Mesendoderm (in vitro differentiated cells): ENCODE results near the gene CSNK1A1.
A peak's percentile ranks its signal among the peaks of the same experiment; 100 is the strongest.

ENCODE experiments used
- DNase-seq: peaks from one replicate; pipeline ENCODE4 v3.0.0; 2013
- H2AK5ac ChIP-seq: 2 replicates; pipeline ENCODE4 v1.6.1; 2013; ENCODE audit warnings: low read length, inconsistent platforms
- H2BK120ac ChIP-seq: 2 replicates; pipeline ENCODE4 v1.6.1; 2013; ENCODE audit warnings: low read depth, mild to moderate bottlenecking, low read length, moderate library complexity, mixed read lengths
- H2BK15ac ChIP-seq: replicated peaks from 2 replicates; pipeline ENCODE4 v1.6.1; 2013; ENCODE audit warnings: low read depth, mild to moderate bottlenecking, moderate library complexity
- H2BK5ac ChIP-seq: 2 replicates; pipeline ENCODE4 v1.6.1; 2013; ENCODE audit warnings: low read length, inconsistent platforms
- H3K18ac ChIP-seq: 2 replicates; pipeline ENCODE4 v1.6.1; 2013; ENCODE audit warnings: mild to moderate bottlenecking, low read length, mixed read lengths
- H3K23ac ChIP-seq: one replicate; pipeline ENCODE4 v1.6.1; 2013; ENCODE audit warnings: low read length
- H3K27ac ChIP-seq: 2 replicates; pipeline ENCODE4 v1.5.1; 2013; ENCODE audit warnings: low read depth, mild to moderate bottlenecking, inconsistent platforms, low read length, moderate library complexity
- H3K27me3 ChIP-seq: 2 replicates; pipeline ENCODE4 v1.6.1; 2013; ENCODE audit warnings: low read length, control low read depth, mild to moderate bottlenecking, inconsistent platforms; ENCODE audit not compliant: insufficient read depth, poor library complexity
- H3K36me3 ChIP-seq: 2 replicates; pipeline ENCODE4 v1.6.1; 2013; ENCODE audit warnings: low read length, inconsistent platforms; ENCODE audit not compliant: control insufficient read depth, insufficient read depth
- H3K4ac ChIP-seq: one replicate; pipeline ENCODE4 v1.6.1; 2013; ENCODE audit warnings: low read depth, mild to moderate bottlenecking, low read length, moderate library complexity
- H3K4me1 ChIP-seq: 2 replicates; pipeline ENCODE4 v1.6.1; 2013; ENCODE audit warnings: low read depth, low read length, inconsistent platforms; ENCODE audit not compliant: control insufficient read depth
- H3K4me2 ChIP-seq: 2 replicates; pipeline ENCODE4 v1.6.1; 2013; ENCODE audit warnings: low read length
- H3K4me3 ChIP-seq: 2 replicates; pipeline ENCODE4 v1.5.1; 2013; ENCODE audit warnings: mild to moderate bottlenecking, low read length
- H3K56ac ChIP-seq: one replicate; pipeline ENCODE4 v1.6.1; 2013; ENCODE audit warnings: low read length
- H3K79me1 ChIP-seq: 2 replicates; pipeline ENCODE4 v1.6.1; 2013; ENCODE audit warnings: low read length, inconsistent platforms
- H3K79me2 ChIP-seq: 2 replicates; pipeline ENCODE4 v1.6.1; 2013; ENCODE audit warnings: mild to moderate bottlenecking, low read length; ENCODE audit not compliant: control insufficient read depth, insufficient read depth
- H3K9ac ChIP-seq: 2 replicates; pipeline ENCODE4 v1.6.1; 2013; ENCODE audit warnings: low read length, inconsistent platforms
- H4K5ac ChIP-seq: one replicate; pipeline ENCODE4 v1.6.1; 2013; ENCODE audit warnings: low read length
- H4K8ac ChIP-seq: one replicate; pipeline ENCODE4 v1.6.1; 2013; ENCODE audit warnings: low read depth, mild to moderate bottlenecking, control low read depth, low read length, moderate library complexity
- WGBS: extraction: QIAGEN DNeasy Blood & Tissue Kit; methylation state at CpG from one replicate; pipeline ENCODE4 v1.1.7; 2013; ENCODE audit warnings: low lambda C conversion rate, missing lambda C conversion rate; ENCODE audit not compliant: insufficient coverage; ENCODE audit errors: extremely low coverage; 5-methylcytosine and 5-hydroxymethylcytosine counted together

CSNK1A1 gene

DNA sequence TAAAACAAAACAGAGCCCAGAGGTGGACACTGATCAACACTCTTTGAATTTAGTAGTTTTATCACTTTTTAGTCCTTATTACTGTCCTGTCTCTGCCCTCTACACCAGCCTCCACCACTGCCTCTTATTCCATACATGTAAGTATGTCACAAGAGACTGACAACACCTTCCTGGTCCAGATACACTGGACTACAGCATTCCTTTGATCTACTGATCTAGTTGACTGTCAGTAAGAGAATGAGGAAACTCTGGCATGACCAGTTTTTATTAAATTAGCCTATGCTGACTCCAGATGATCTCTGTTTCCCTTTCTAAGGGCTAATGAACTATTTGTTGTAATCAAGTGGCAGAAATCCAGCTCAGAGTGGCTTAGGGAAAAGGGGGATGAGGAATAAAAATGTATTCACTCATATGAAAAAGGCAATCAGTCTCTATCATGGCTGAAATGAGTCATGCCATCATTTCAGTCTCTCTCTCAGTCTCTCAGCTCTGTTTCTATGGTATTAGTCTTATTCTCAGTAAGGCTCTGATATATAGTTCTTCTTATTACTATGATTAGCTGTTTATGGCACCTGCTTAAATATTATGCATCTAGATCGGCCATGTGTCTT, 35.6 kb upstream of the CSNK1A1 start:
- H3K79me2 ChIP-seq: no peaks in the 10 kb centered on the region
- H2AK5ac ChIP-seq: no peak overlapping the region
- no peak overlapping the region for H2BK15ac ChIP-seq
- H3K56ac ChIP-seq: no peak overlapping the region
- H3K4ac ChIP-seq: no peak overlapping the region
- no peak overlapping the region for H2BK5ac ChIP-seq
- no peak overlapping the region for H3K9ac ChIP-seq
- H3K23ac ChIP-seq: no peak overlapping the region
- no peak overlapping the region for H3K18ac ChIP-seq
- H3K79me1 ChIP-seq: no peaks in the 10 kb centered on the region
- no peak overlapping the region for H4K5ac ChIP-seq
- H2BK120ac ChIP-seq: no peak overlapping the region
- H3K27me3 ChIP-seq: no peaks in the 10 kb centered on the region
- no peak for DNase-seq
- WGBS: no CpG with 5 or more reads among the region's 1 CpG
- no peak overlapping the region for H4K8ac ChIP-seq
- no peaks in the 10 kb centered on the region for H3K36me3 ChIP-seq
- no peak overlapping the region for H3K4me3 ChIP-seq
- H3K4me2 ChIP-seq: no peak overlapping the region
- no peak overlapping the region for H3K27ac ChIP-seq
- H3K4me1 ChIP-seq: no peaks in the 10 kb centered on the region

DNA sequence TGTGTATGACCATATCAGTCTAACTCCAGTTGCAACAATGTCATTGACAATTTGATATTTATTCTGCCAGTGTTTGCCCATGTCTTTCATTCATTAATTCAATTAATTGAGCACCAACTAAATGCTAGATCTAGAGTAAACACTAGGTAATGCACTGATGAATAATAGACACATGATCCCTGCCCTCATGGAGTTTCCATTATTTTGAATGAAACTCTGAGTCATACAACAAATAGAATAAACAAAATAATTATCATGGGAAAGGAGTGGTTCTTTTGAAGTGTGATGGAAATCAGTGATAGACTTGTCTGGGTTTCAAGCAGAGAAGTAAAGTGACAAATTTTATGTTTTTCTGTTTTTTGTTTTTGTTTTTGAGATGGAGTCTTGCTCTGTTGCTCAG, 34.7 kb upstream of the CSNK1A1 start:
- Histone ChIP-seq H4K5ac (no peak overlapping the region), H3K4me2 (no peak overlapping the region), H3K4me3 (no peak overlapping the region), H3K9ac (no peak overlapping the region), H3K27ac (no peak overlapping the region), H4K8ac (no peak overlapping the region), H3K79me2 (no peaks in the 10 kb centered on the region), H3K4ac (no peak overlapping the region), H3K4me1 (peaks cover 2% of the 10 kb centered on the region), H2BK15ac (no peak overlapping the region), H3K27me3 (no peaks in the 10 kb centered on the region), H2BK120ac (no peak overlapping the region), H2BK5ac (no peak overlapping the region), H3K18ac (no peak overlapping the region), H3K36me3 (no peaks in the 10 kb centered on the region), H2AK5ac (no peak overlapping the region), H3K56ac (no peak overlapping the region), H3K79me1 (no peaks in the 10 kb centered on the region), H3K23ac (no peak overlapping the region)
- no peak for DNase-seq

DNA sequence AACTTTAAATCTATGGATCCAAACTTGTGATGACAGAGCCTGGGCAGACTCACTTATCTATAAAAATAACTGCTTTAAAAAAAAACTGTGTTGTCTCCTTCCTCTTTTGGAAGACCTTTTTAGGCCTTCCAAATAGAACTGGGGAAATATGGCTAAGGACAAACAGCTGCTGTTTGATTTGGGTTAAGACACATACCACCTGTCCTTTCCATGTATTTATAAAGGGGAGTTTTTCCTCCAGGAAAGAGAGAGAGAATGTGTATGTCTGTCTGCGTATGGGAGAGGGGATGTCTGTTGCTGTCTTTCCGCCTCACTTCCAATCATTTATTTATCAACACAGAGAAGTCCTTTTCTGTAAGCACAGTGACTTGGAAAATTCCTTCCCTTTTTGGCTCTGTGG, 32.9 kb upstream of the CSNK1A1 start:
- Histone ChIP-seq H4K5ac (no peak overlapping the region), H3K18ac (no peak overlapping the region), H3K4me3 (no peak overlapping the region), H3K9ac (no peak overlapping the region), H2AK5ac (no peak overlapping the region), H3K23ac (no peak overlapping the region), H3K4ac (no peak overlapping the region), H3K79me2 (no peaks in the 10 kb centered on the region), H2BK5ac (no peak overlapping the region), H3K36me3 (no peaks in the 10 kb centered on the region), H3K79me1 (no peaks in the 10 kb centered on the region), H4K8ac (no peak overlapping the region), H3K4me2 (no peak overlapping the region), H3K56ac (no peak overlapping the region), H3K27me3 (peaks cover 2% of the 10 kb centered on the region), H3K27ac (no peak overlapping the region), H2BK120ac (no peak overlapping the region), H2BK15ac (no peak overlapping the region), H3K4me1 (peaks cover 2% of the 10 kb centered on the region)
- no CpG with 5 or more reads among the region's 2 CpGs for WGBS
- no peak for DNase-seq

DNA sequence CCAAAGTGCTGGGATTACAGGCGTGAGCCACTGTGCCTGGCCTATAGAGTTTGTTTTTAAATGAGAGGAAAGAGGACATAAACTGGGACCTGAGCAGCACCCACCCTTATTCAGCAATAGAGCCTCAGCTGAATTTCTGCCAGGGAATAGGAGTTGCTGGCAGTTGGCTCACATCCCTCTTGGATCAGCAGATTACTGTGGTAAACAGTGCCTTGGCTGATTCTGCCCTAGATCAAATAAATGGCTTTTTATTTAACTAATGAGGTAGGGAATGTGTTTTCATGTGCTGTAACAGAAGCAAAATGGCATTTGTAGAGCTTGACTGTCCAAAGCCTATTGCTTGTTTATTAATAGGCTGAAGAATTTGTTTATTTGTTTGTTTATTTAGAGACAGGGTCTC, 32.2 kb upstream of the CSNK1A1 start:
- DNase-seq: no peak
- no peak overlapping the region for H3K27ac ChIP-seq

DNA sequence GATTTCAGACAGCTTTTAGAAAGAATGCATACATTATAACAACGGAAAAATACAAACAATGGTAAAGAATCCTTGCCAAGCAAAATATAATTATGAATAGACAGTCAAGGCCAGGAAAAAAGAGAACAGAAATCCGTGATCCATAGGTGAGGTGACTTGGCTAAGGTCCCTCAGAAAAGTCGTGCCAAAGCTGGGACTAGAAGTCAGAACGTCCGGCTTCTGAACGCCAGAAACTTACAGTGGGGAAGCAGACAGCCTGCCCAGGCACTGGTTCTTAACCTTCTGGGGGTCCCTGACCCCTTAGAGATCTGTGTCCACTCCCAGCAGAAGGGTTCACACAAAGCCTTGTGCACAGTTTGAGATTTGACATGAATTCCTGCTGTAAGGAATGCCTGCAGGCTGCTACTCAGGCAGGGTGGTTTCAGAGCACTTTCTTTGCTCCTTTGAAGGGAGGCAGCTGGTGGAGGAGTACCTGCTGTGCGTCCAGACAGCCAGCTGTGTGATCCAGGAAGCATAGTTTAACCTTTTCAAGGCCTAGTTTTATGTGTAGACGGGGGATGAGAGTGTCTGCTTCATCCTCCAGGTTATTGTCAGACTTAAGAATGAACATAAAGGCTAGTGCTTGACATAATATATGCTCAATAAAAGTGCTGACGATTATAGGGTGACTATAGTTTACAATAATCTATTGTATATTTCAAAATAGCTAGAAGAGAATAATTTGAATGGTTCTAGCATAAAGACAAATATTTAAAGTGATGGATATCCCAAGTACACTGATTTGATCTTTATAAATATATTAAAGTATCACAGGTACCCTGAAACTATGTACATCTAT, 30.9 kb upstream of the CSNK1A1 start:
- Histone ChIP-seq H3K36me3 (no peaks in the 10 kb centered on the region), H2AK5ac (no peak overlapping the region), H3K79me1 (no peaks in the 10 kb centered on the region), H3K23ac (no peak overlapping the region), H3K27ac (no peak overlapping the region), H3K4me2 (no peak overlapping the region), H3K4me3 (no peak overlapping the region), H3K79me2 (no peaks in the 10 kb centered on the region), H3K4ac (no peak overlapping the region), H2BK120ac (no peak overlapping the region), H2BK5ac (no peak overlapping the region), H3K18ac (no peak overlapping the region), H4K5ac (no peak overlapping the region), H3K9ac (no peak overlapping the region), H4K8ac (no peak overlapping the region), H2BK15ac (no peak overlapping the region), H3K4me1 (peaks cover 2% of the 10 kb centered on the region), H3K27me3 (peaks cover 2% of the 10 kb centered on the region), H3K56ac (no peak overlapping the region)
- DNase-seq: peak; percentile 30
- WGBS: no CpG with 5 or more reads among the region's 9 CpGs

More for the DNA sequence above, 32.2 kb upstream of the CSNK1A1 start:
- Histone ChIP-seq H2BK5ac (no peak overlapping the region), H3K4me3 (no peak overlapping the region), H3K4ac (no peak overlapping the region), H4K5ac (no peak overlapping the region), H3K9ac (no peak overlapping the region), H2BK15ac (no peak overlapping the region), H3K36me3 (no peaks in the 10 kb centered on the region), H3K79me1 (no peaks in the 10 kb centered on the region), H2BK120ac (no peak overlapping the region), H2AK5ac (no peak overlapping the region), H3K4me2 (no peak overlapping the region), H3K18ac (no peak overlapping the region), H4K8ac (no peak overlapping the region), H3K56ac (no peak overlapping the region), H3K4me1 (peaks cover 2% of the 10 kb centered on the region), H3K23ac (no peak overlapping the region), H3K27me3 (peaks cover 2% of the 10 kb centered on the region), H3K79me2 (no peaks in the 10 kb centered on the region)
- WGBS: no CpG with 5 or more reads among the region's 1 CpG
